ENCODE data around the gene SMAD7. TPM values are rescaled to one million over a fixed set of nuclear protein-coding genes. Genes with fewer than 3 reads are reported as not detected.
A peak's percentile ranks its signal among the peaks of the same experiment; 100 is the strongest.

Gene SMAD7
- total and polyA plus RNA-seq, 10 of the 15 experiments (the other 5 are each of a cell fraction or from before 2014, with no cell fraction given) = 1.3 to 22.5 (median 8.0) TPM

- no peak for TF ChIP-seq ZBED1 (IDR thresholded peaks at IDR 0.05; ENCODE audit: borderline replicate concordance)
- TF ChIP-seq CHD4 (IDR thresholded peaks at IDR 0.05) = no peak
- no peak for TF ChIP-seq LARP7 (IDR thresholded peaks at IDR 0.05)
- no peak for TF ChIP-seq SUZ12 (IDR thresholded peaks at IDR 0.05; ENCODE audit: unreplicated experiment)
- TF ChIP-seq HDAC2 (IDR thresholded peaks at IDR 0.05) = no peak
- TF ChIP-seq SRF (IDR thresholded peaks at IDR 0.05; ENCODE audit: low read depth in 2 of 2, low read length in 2 of 2) = no peak
- TF ChIP-seq IKZF2 (IDR thresholded peaks at IDR 0.05) = no peak
- no peak for TF ChIP-seq TBL1XR1 (IDR thresholded peaks at IDR 0.05; ENCODE audit: low read depth, low read length)
- no peak for TF ChIP-seq NR2F1 (conservative IDR thresholded peaks at IDR 0.05)
- no peak for TF ChIP-seq NFYB (IDR thresholded peaks at IDR 0.05; ENCODE audit: insufficient read depth, low read depth, low read length)
- peak; percentile 12 to 27; a peak in 1 of 4 replicates for TF ChIP-seq BHLHE40 (IDR thresholded peaks at IDR 0.05; ENCODE audit: borderline replicate concordance in 1 of 2, low read depth in 2 of 2, low read length in 1 of 2)
- no peak for TF ChIP-seq SIN3A (IDR thresholded peaks at IDR 0.05; ENCODE audit: low read depth, low read length)
- TF ChIP-seq EED (IDR thresholded peaks at IDR 0.05; ENCODE audit: low read depth) = no peak
- peak; percentile 75 for TF ChIP-seq TCF7 (IDR thresholded peaks at IDR 0.05; ENCODE audit: borderline replicate concordance)
- TF ChIP-seq FOS (IDR thresholded peaks at IDR 0.05; ENCODE audit: borderline replicate concordance, extremely low read depth, insufficient read length) = no peak
- no peak for TF ChIP-seq PKNOX1 (IDR thresholded peaks at IDR 0.05)
- TF ChIP-seq TCF12 (IDR thresholded peaks at IDR 0.05; ENCODE audit: low read depth, low read length) = no peak
- no peak for TF ChIP-seq MTA2 (IDR thresholded peaks at IDR 0.05; ENCODE audit: low read depth)
- peak; percentile 81 for TF ChIP-seq RUNX3 (IDR thresholded peaks at IDR 0.05; ENCODE audit: low read length)
- no peak for TF ChIP-seq MEF2A (IDR thresholded peaks at IDR 0.05; ENCODE audit: insufficient read depth, low read depth, low read length)
- no peak for TF ChIP-seq TARDBP (IDR thresholded peaks at IDR 0.05; ENCODE audit: borderline replicate concordance)
- TF ChIP-seq RAD21 (IDR thresholded peaks at IDR 0.05; ENCODE audit: insufficient read depth, low read depth, low read length) = no peak
- TF ChIP-seq RAD51 (IDR thresholded peaks at IDR 0.05) = peak; percentile 62
- no peak for TF ChIP-seq SUPT20H (IDR thresholded peaks at IDR 0.05; ENCODE audit: borderline replicate concordance, control insufficient read depth, low read depth, low read length)
- TF ChIP-seq ATF7 (IDR thresholded peaks at IDR 0.05; ENCODE audit: low read depth) = peak; percentile 82
- TF ChIP-seq ZNF622 (IDR thresholded peaks at IDR 0.05) = no peak
- TF ChIP-seq NKRF (conservative IDR thresholded peaks at IDR 0.05) = no peak
- TF ChIP-seq, protein P1, sequence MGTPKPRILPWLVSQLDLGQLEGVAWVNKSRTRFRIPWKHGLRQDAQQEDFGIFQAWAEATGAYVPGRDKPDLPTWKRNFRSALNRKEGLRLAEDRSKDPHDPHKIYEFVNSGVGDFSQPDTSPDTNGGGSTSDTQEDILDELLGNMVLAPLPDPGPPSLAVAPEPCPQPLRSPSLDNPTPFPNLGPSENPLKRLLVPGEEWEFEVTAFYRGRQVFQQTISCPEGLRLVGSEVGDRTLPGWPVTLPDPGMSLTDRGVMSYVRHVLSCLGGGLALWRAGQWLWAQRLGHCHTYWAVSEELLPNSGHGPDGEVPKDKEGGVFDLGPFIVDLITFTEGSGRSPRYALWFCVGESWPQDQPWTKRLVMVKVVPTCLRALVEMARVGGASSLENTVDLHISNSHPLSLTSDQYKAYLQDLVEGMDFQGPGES (IDR thresholded peaks at IDR 0.05) = no peak
- TF ChIP-seq ETV6 (conservative IDR thresholded peaks at IDR 0.05 in 1 of 2, IDR thresholded peaks at IDR 0.05 in 1 of 2; ENCODE audit: borderline replicate concordance in 1 of 2, low read depth in 1 of 2) = peak in 1 of 2 experiments; percentile 43; a peak in 1 of 4 replicates
Measured at GRCh38 chr18:48940854-48941611, 9.7 kb downstream of the SMAD7 start (continued).
